Upper lobe of right lung (tissue), 1 donor: ENCODE measurements around the gene DBP. TPM values are rescaled to one million over a fixed set of nuclear protein-coding genes. Genes with fewer than 3 reads are reported as not detected.

ENCODE experiments used
- ATAC-seq: fragments of 200-7000 bp; cut with Tn5 transposase; one replicate; pipeline ENCODE4 v1.9.1; 2020; ENCODE audit warnings: mild to moderate bottlenecking, moderate library complexity
- DNase-seq: peaks from one replicate; pipeline ENCODE4 v3.0.0-alpha.2; 2020
- H3K27ac ChIP-seq: fragments of 200-600 bp; one replicate; pipeline ENCODE4 v1.8.0; 2022
- H3K27me3 ChIP-seq: fragments of 200-600 bp; one replicate; pipeline ENCODE4 v1.8.0; 2022; ENCODE audit warnings: mild to moderate bottlenecking
- H3K36me3 ChIP-seq: fragments of 200-600 bp; one replicate; pipeline ENCODE4 v1.8.0; 2022
- H3K4me1 ChIP-seq: fragments of 200-600 bp; one replicate; pipeline ENCODE4 v1.8.0; 2022
- H3K4me3 ChIP-seq: fragments of 200-600 bp; one replicate; pipeline ENCODE4 v1.8.0; 2022; ENCODE audit warnings: mild to moderate bottlenecking
- H3K9me3 ChIP-seq: fragments of 200-600 bp; one replicate; pipeline ENCODE4 v1.8.0; 2022
- CTCF ChIP-seq: fragments of 200-600 bp; IDR thresholded peaks from one replicate; pipeline ENCODE4 v1.8.0; 2022; ENCODE audit warnings: antibody characterized with exemption
- intact Hi-C: fragments of 100-400 bp; cut with DNase I; formaldehyde crosslinking; loops from one replicate; pipeline ENCODE4 v1.11.0; 2022
- total RNA-seq: library from RNA; stranded (reverse); fragmentation: NEBNext Ultra II Directional; extraction: Animal tissue kit (Norgen Biotek cat#: 25700); gene quantifications from one replicate; pipeline ENCODE4 v1.2.1, GENCODE V29; 2021
- donor health status: DM: no; HTN: yes; CAD: no; lungs with severe emphysema.

DBP gene
- total RNA-seq, 1 donor from 2014 or later: 17.7 TPM

- no peak for TF ChIP-seq CTCF
- no peak for DNase-seq
- Histone ChIP-seq H3K4me3 (no peak overlapping the region), H3K4me1 (no peaks in the 10 kb centered on the region), H3K27me3 (no peaks in the 10 kb centered on the region), H3K36me3 (no peaks in the 10 kb centered on the region), H3K9me3 (no peaks in the 10 kb centered on the region), H3K27ac (no peak overlapping the region)
- intact Hi-C loops: no loop called here
- ATAC-seq: no peak
Observed at GRCh38 chr19:48669903-48670668, 32.9 kb upstream of the DBP start.

GRCh38 chr19:48668761-48669160 is 31.6 kb upstream of the DBP start:
- Histone ChIP-seq H3K36me3 (no peaks in the 10 kb centered on the region), H3K27ac (no peak overlapping the region), H3K4me3 (no peak overlapping the region), H3K4me1 (no peaks in the 10 kb centered on the region), H3K9me3 (no peaks in the 10 kb centered on the region), H3K27me3 (no peaks in the 10 kb centered on the region)
- no peak for TF ChIP-seq CTCF
- no peak for ATAC-seq
- intact Hi-C loops: no loop called here
- no peak for DNase-seq

- no peak for ATAC-seq
- no peaks in the 10 kb centered on the region for H3K9me3 ChIP-seq
- TF ChIP-seq CTCF: no peak
Observed at GRCh38 chr19:48668332-48668731, 31.2 kb upstream of the DBP start.

GRCh38 chr19:48665786-48666185 is 28.6 kb upstream of the DBP start:
- intact Hi-C loops: no loop called here

More at GRCh38 chr19:48668332-48668731, 31.2 kb upstream of the DBP start:
- DNase-seq: no peak
- intact Hi-C loops: no loop called here
- Histone ChIP-seq H3K27ac (no peak overlapping the region), H3K4me3 (no peak overlapping the region), H3K36me3 (no peaks in the 10 kb centered on the region), H3K27me3 (no peaks in the 10 kb centered on the region), H3K4me1 (no peaks in the 10 kb centered on the region)

GRCh38 chr19:48664476-48664875 is 27.3 kb upstream of the DBP start:
- ATAC-seq (no peak), DNase-seq (no peak)
- Histone ChIP-seq H3K4me1 (peaks cover 3% of the 10 kb centered on the region), H3K36me3 (no peaks in the 10 kb centered on the region), H3K9me3 (no peaks in the 10 kb centered on the region), H3K27ac (no peak overlapping the region), H3K27me3 (no peaks in the 10 kb centered on the region), H3K4me3 (no peak overlapping the region)
- TF ChIP-seq CTCF: no peak
- intact Hi-C loops: no loop called here

More at GRCh38 chr19:48665786-48666185, 28.6 kb upstream of the DBP start:
- Histone ChIP-seq H3K36me3 (no peaks in the 10 kb centered on the region), H3K9me3 (no peaks in the 10 kb centered on the region), H3K4me1 (no peaks in the 10 kb centered on the region), H3K4me3 (no peak overlapping the region), H3K27me3 (no peaks in the 10 kb centered on the region), H3K27ac (no peak overlapping the region)
- no peak for DNase-seq
- TF ChIP-seq CTCF: no peak
- ATAC-seq: no peak
